Chondrocyte (in vitro differentiated cells): ENCODE results near the gene ZNF407. TPM values are rescaled to one million over a fixed set of nuclear protein-coding genes. Genes with fewer than 3 reads are reported as not detected.

Experiments used
- DNase-seq: peaks from one replicate; pipeline ENCODE4 v3.0.0; 2021; ENCODE audit warnings: mixed read lengths, low spot score
- H3K27ac Mint-ChIP-seq: one replicate; pipeline ENCODE4 v1.8.0; 2021; ENCODE audit warnings: mild to moderate bottlenecking, moderate library complexity, mixed read lengths; ENCODE audit not compliant: unreplicated experiment
- H3K27me3 Mint-ChIP-seq: 2 replicates; pipeline ENCODE4 v1.8.0; 2021; ENCODE audit warnings: low read depth, mixed read lengths
- H3K36me3 Mint-ChIP-seq: 2 replicates; pipeline ENCODE4 v1.8.0; 2021; ENCODE audit warnings: low read depth, mixed read lengths
- H3K4me1 Mint-ChIP-seq: 2 replicates; pipeline ENCODE4 v1.8.0; 2021; ENCODE audit warnings: low read depth, mild to moderate bottlenecking, mixed read lengths
- H3K4me3 Mint-ChIP-seq: one replicate; pipeline ENCODE4 v1.8.0; 2021; ENCODE audit warnings: mild to moderate bottlenecking, moderate library complexity, mixed read lengths; ENCODE audit not compliant: unreplicated experiment
- H3K9me3 Mint-ChIP-seq: 2 replicates; pipeline ENCODE4 v1.8.0; 2021; ENCODE audit warnings: low read depth, mixed read lengths
- CTCF ChIP-seq: fragments of 200-600 bp; sonication (generic); IDR thresholded peaks from 2 replicates; pipeline ENCODE4 v1.5.0; 2021; ENCODE audit warnings: antibody characterized with exemption, mild to moderate bottlenecking, moderate library complexity
- total RNA-seq: library from RNA; stranded (reverse); gene quantifications from 3 replicates; pipeline ENCODE4 v1.2.1, GENCODE V29; 2021

ZNF407 gene
- total RNA-seq, 1 donor from 2014 or later, result 10.4 TPM

GRCh38 chr18:74995419-74995736 is 397.7 kb downstream of the ZNF407 start:
- no peak for DNase-seq
- no peaks in the 10 kb centered on the region for H3K36me3 Mint-ChIP-seq
- no peaks in the 10 kb centered on the region for H3K27me3 Mint-ChIP-seq
- H3K4me1 Mint-ChIP-seq, result peaks cover 28% of the 10 kb centered on the region
- H3K9me3 Mint-ChIP-seq, result no peaks in the 10 kb centered on the region
- H3K4me3 Mint-ChIP-seq, result no peak overlapping the region
- no peak overlapping the region for H3K27ac Mint-ChIP-seq
- no peak for TF ChIP-seq CTCF

GRCh38 chr18:74996055-74996454 is 398.4 kb downstream of the ZNF407 start:
- Mint-ChIP-seq H3K9me3 (no peaks in the 10 kb centered on the region), H3K4me3 (no peak overlapping the region), H3K27me3 (no peaks in the 10 kb centered on the region), H3K36me3 (no peaks in the 10 kb centered on the region), H3K4me1 (peaks cover 23% of the 10 kb centered on the region), H3K27ac (no peak overlapping the region)
- TF ChIP-seq CTCF, result no peak
- DNase-seq, result no peak

- no peak overlapping the region for H3K27ac Mint-ChIP-seq
- no peak for TF ChIP-seq CTCF
- no peak overlapping the region for H3K4me3 Mint-ChIP-seq
These were observed 399.3 kb downstream of the ZNF407 start for GRCh38 chr18:74996996-74997395.

GRCh38 chr18:75000920-75001319 is 403.2 kb downstream of the ZNF407 start:
- H3K4me1 Mint-ChIP-seq, result peaks cover 14% of the 10 kb centered on the region
- H3K9me3 Mint-ChIP-seq, result no peaks in the 10 kb centered on the region
- no peaks in the 10 kb centered on the region for H3K27me3 Mint-ChIP-seq
- no peak overlapping the region for H3K27ac Mint-ChIP-seq
- H3K36me3 Mint-ChIP-seq, result no peaks in the 10 kb centered on the region
- TF ChIP-seq CTCF, result no peak
- DNase-seq, result no peak
- no peak overlapping the region for H3K4me3 Mint-ChIP-seq

More at GRCh38 chr18:74996996-74997395, 399.3 kb downstream of the ZNF407 start:
- Mint-ChIP-seq H3K4me1 (peaks cover 23% of the 10 kb centered on the region), H3K9me3 (no peaks in the 10 kb centered on the region), H3K27me3 (no peaks in the 10 kb centered on the region), H3K36me3 (no peaks in the 10 kb centered on the region)
- DNase-seq, result no peak

GRCh38 chr18:75003039-75003438 is 405.4 kb downstream of the ZNF407 start:
- Mint-ChIP-seq H3K27ac (no peak overlapping the region), H3K27me3 (no peaks in the 10 kb centered on the region), H3K4me3 (no peak overlapping the region), H3K9me3 (peaks cover 4% of the 10 kb centered on the region), H3K4me1 (peaks cover 9% of the 10 kb centered on the region), H3K36me3 (no peaks in the 10 kb centered on the region)
- no peak for TF ChIP-seq CTCF
- no peak for DNase-seq
